ENCODE data around the gene SOCS3.

SOCS3 gene

DNA sequence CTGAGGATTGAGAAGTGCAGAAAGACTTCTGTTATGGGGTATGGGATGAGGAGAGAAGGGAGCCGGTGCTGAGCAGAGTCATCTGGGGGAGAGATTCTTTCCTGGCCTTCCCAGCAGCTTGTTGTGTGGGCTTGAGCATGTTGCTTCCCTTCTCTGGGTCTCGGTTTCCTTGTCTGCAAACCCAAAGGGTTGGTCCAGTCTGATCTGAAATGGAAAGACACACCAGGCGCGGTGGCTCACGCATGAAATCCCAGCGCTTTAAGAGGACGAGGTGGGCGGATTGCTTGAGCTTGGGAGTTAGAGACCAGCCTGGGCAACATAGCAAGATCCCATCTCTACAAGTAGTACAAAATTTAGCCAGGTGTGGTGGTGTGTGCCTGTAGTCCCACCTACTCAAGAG lies 6.0 kb downstream of the SOCS3 start:
- no peak overlapping the region for H3K4me3 ChIP-seq (ENCODE audit: low read depth, low read length)

DNA sequence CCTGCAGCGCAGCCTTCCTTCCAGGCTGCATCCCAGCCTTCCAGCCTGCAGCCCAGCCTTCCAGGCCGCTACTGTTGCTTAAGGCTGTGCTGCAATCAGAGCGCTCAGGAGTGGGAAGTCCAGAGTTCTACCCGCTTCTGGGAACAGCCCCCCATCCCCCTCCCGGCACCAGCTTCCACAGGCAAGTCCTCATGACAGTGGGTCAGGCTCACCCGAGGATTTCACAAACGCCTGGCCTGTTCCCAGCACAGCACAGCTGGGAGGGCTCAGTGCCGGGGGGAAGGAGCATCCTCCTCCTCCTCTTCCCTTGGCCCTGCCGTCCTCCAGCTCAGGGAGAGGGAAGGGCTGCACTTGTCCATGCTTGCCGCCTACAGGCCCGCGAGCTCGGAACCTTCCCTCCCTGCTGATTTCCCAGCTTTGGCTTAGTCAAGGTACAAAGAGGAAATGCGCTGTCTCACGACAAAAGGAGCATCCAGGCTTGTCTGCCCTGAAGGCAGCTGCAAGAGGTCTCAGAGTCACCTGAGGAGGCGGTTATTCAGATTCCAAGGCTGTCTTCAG lies 8.3 kb downstream of the SOCS3 start:
- H3K4me3 ChIP-seq (ENCODE audit: low read depth, low read length): no peak overlapping the region

DNA sequence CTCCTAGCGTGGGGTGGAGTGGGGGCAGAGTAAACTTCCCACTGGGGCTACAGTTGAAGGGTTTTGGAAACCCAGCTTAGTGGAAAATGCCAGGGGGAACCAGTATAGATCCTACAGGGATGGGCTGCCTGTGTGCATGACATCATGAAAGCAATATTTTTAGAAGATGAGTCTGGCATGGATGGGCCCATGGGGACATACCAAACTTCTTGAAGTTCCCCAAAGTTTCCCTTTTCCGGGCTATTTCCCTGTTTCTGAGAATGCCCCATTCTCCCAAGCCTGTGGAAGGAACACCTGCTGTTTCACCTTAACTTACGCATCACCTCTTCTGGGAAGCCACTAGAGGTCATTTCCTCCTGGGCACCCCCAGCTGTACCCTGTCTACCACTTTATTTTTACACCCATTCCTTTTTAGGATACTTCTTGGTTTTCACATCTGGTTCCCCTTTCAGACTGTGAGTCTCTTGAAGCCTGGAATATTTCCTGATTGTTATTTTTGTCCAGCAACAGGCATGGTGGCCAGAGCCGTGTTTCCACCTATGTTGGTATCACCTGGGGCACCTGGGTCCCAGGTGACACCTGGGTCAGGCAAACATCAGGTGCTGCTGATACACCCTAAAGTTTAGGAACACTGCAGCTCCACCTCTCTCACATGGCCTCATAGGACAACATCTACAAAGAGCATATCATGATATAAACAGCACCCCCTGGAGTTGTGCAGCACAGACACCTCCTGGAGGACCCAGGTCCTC lies 9.8 kb downstream of the SOCS3 start:
- H3K4me3 ChIP-seq (ENCODE audit: low read depth, low read length): no peak overlapping the region

DNA sequence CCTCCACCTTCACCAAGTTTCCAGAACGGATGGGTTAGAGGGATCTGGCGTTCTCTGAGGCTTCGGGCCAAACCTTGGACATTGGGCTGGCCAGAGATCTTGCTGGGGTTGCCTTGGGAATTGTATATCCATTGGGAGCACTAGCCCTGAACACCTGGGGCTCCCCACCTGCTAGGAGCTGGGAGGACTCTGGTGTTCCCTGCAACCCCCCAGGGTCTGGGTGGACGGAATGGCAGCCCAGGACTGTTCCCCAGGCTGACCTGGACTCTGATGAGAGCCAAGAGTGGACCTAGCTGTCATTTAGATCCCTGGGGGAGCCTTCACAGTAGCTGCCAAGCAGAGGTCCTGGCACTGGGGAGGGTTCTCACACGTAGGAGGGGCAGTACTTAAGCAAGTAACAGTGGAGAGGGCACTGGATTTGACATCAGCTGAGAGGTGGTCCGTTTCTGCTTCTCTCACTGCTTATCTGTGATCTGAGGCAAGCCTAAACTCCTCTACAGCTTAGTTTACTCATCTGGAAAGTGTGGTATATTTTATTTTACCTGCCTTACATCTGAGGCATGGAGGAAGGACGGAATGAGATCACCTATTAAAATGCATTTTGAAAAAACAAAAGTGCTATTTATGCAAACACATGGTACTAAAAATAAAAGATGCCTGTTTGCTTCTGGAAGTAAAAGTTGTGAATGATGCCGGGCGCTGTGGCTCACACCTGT lies 11.7 kb downstream of the SOCS3 start:
- no peak overlapping the region for H3K4me3 ChIP-seq (ENCODE audit: low read depth, low read length)

DNA sequence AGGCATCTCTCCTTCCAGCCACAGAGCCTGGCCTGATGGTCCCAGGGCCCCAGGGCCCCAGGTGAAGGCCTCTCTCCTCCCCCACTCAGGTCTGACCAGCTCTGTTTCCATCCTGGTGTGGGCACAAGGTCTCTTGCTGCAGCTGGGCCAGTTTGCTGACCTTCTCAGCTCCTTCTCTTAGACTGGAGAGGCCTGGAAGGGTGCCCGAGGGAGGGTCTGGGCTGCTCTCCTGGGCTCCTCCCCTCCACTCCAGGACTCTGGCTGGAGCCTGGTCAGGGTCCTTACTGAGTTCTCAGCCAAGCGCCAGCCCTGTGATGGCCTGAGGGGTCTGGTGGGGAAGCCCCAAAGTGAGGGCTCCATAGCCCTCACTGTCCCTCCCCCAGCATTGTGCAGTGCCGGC lies 12.4 kb downstream of the SOCS3 start:
- H3K4me3 ChIP-seq (ENCODE audit: low read depth, low read length): no peak overlapping the region

DNA sequence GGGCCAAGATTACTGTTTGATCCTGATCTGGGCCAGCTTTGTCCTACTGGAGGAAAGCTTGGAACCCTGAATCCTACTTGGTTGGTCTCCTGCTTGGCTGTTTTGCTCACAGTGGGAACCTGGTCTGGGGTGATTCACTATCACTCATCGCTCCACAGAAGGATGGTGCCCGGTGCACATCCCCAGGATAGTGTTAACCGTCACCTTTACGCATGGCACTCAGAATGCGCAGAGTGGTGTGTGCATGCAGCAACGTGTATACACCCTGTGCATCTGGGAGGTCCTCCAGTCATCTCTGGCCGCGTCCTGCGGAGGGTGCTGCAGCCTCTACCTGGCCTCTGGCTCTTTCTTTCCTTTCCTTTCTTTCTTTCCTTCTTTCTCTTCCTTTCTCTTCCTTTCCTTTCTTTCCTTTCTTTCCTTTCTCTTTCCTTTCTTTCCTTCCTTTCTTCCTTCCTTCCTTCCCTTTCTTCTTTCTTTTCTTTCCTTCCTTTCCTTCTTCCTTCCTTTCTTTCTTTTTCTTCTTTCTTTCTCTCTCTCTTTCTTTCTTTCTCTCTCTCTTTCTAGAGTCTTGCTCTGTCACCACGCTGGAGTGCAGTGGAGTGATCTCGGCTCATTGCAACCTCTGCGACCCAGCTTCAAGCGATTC lies 13.1 kb downstream of the SOCS3 start:
- H3K4me3 ChIP-seq (ENCODE audit: low read depth, low read length): no peak overlapping the region

DNA sequence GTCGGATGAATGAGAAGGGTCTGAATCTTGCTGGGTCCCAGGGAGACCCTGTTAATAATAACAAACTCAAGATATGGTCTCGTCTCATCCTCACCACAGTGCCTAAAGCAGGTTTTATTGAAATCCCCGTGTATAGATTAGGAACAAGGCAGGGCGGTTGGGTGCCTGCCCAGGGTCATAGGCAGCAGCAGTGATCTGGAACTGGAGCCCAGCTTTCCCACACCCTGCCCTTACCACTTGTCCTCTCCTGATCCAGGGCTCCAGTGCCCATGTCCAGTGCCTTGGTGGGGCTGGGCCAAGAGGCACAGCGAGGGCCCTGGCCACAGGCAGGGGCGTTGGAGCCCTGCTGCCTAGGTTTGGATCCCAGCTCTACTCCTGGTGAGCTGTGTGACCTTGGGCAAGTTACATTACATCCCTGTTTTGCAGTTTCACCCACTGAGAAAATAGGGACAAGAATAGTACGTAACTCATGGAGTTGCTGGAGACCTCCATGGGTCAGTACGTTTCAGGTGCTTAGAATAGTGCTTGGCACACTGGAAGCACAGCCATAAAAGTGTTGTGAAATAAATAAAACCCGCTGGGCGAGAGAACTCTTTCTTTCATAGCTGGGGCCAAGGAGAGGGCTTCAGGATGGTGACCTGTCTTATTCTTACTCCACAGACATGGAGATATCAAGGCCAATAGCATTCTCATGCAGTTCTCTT lies 13.9 kb downstream of the SOCS3 start:
- H3K4me3 ChIP-seq (ENCODE audit: low read depth, low read length): no peak overlapping the region

DNA sequence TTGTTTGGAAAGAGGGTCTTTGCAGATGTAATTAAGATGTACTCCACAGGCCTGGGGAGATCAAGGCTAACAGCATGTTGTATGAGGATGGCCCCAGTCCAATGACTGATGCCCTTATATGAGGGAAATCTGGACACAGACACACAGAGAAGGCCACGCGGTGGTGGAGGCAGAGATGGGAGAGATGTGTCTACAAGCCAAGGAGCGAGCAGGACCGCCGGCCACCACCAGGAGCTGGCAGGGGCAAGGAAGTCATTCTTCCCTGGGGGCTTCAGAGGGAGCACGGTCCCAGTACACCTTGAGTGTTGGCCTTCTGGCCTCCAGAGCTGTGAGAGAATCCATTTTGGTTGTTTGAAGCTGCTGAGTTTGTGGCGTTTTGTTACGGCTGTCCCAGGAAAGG lies 14.7 kb downstream of the SOCS3 start:
- no peak overlapping the region for H3K4me3 ChIP-seq (ENCODE audit: low read depth, low read length)

DNA sequence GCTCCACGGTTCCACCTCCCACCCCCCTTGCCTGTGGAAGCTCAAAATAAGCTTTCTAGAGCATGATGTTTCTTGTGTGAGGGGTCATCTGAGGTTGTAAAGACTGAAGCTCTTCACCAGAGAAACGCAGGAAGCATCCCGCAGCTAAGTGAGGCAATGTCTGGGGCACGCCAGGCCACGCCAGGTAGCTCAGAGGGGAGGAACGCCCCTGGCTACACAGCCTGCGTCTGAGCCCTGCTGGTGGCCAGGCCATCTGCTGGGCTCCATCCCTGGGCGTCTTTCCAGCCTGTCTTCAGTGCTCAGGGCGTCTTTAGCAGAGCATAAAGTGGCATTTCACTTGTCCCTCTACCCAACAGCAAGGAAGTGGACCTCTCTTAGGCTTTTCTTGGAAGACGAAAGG lies 15.2 kb downstream of the SOCS3 start:
- H3K4me3 ChIP-seq (ENCODE audit: low read depth, low read length): no peak overlapping the region

DNA sequence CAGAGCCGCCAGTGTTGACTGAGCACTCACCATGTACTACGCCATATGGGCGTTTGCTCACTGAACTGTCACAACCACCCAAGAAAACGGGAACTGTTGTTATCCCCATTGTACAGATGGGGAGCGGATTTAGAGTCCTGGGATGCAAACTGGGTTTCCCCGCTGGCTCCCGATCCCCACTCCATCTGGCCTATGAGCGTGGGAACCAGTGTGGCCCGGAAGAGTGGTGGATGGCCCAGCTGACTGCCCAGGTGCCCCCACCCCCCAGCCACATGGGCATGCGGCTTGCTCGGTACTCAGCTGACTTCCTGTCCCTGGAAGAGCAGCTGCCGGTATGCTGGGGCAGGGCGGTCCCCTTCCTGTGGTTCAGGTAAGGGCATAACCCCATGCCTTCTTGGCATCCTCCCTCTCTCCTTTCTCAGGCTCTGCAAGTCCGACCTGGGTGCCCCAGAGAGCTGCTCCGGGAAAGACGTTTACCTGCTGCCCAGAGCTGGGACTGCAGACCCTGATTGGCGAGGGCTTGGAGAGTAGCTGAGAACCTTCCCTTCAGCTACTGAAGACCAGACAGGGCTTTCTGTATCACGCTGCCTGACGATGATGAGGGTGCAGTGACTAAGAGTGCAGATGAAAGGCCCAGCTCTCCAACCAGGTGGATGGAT lies 16.2 kb downstream of the SOCS3 start:
- H3K4me3 ChIP-seq (ENCODE audit: low read depth, low read length): no peak overlapping the region

DNA sequence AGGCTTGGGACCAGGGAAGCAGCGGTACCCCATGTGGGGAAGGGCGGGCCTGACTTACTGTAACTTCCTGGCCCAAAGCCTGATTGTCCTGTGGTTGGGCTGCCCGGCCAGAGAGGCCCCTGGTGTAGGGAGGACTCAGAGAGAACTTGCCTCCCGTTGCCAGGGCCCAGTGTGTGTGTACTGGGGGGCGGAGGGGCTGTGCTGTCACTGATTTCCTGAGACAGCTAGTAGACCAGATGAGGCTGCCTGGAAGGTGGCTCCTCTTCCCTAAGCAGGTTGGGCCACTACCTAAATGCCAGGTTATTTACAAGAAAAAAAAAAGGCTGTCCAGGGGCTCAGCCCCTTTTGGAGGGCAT lies 16.7 kb downstream of the SOCS3 start:
- H3K4me3 ChIP-seq (ENCODE audit: low read depth, low read length): no peak overlapping the region

DNA sequence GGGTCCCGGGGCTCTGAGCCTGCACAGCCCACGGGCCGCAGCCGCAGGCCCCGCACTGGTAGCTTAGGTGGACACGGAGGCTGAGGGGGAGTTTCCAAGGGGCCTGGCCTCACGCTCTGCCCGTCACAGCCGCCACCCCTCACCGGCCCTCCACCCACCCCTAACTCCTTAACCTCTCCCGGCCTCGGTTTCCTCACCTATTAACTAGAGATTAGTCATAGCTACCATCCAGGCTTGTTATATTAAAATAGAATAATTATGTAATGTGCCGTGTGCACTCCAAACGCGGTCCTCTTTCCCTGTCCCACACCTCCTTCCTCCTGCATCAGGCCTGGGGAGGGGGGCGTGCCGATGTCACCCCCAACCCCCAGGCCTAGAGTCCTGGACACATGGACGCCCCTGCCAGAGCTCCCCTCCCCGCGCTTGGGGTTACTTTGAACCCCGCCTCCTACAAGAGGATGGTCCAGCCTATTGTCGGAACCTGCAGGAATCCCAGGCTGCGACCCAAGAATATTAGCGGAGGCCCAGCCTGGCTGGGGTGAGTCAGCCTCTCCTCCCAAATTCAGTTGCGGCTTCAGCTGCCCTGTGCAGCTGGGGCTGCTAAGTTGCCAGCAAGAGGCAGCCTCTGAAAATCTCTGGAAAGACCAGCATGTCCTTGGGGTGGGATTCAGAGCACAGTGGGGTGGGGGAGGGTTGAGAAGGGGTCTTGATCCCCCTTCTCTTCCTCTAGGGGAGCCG lies 17.3 kb downstream of the SOCS3 start:
- no peak overlapping the region for H3K4me3 ChIP-seq (ENCODE audit: low read depth, low read length)

DNA sequence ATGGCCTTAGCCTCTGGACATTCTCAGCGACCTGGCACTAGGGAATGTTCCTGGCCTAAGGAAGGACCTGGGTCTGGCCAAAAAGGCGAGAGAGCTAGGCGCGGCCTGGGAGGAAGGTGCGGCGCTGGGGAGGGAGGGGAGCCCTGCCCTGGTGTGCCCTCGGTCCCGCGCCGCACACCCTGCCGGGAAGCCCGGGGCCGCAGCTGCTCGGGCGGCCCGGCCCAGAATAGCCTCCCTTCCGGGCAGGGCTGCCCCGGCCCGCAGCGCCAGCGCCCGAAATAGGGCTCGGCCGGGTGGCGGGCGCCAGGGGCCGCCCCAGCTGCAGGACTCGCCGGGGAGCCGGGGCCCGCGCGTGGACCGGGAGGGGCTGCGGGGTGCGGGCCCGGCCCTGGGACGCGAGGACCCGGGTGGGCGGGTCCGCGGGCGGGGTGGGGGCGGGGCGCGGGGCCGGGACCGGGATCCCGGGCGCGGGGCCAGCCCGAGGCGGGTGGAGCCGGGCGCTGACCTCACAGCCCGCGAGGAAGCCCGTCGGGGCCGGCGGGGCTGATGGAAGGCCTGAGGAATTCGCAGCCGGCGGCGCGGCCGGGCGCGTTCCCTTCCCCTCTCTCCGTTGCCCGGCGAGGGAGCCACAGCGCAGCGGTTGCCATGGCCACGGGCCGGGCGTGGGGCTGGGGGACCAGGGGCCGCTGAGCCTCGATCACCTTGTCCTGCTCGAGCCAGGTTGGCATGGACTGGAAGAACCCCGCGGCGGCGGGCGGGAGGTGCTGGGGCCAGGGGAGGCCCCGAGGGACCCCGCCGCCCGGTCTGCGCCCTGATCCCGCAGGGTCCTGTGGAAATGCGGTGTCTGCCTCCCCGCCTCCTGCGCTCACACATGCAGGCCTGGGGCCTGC lies 18.1 kb downstream of the SOCS3 start:
- peak overlapping the region; percentile 24 for H3K4me3 ChIP-seq (ENCODE audit: low read depth, low read length)

DNA sequence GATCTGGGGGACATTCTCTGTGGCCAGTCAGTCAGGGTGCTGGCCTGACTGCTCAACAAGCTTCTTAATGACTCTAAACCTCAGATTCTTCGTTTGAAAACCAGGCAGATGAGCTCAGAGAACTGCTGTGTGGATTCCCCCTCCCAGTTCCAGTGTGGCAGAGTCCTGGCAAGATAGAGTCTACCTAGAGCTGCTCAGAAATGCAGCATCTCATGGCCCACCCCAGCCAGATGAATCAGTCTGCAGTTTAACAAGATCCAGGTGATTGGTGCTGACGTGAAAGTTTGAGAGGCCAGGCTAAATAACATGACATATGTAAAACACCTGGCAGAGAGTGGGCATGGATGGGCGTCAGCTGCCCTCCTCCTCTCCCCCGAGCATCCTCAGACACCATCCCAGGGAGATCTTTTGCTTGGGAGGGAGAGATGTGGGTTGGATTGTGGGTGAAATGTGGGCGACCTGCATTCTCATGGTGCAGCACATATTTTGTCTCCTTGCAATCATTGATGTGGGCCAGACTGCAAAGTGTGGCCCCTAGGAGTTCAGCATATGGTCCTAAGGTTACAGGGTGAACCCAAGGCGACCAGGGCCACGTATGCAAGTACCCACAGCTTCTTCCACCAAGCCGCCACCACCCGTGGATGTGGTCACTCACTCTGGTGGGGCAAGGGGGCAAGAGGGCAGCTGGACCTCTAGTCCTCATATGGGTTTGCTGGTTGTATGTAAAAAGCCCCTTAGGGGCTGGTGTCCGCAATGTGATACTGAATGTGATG lies 19.5 kb downstream of the SOCS3 start:
- no peak overlapping the region for H3K4me3 ChIP-seq (ENCODE audit: low read depth, low read length)

DNA sequence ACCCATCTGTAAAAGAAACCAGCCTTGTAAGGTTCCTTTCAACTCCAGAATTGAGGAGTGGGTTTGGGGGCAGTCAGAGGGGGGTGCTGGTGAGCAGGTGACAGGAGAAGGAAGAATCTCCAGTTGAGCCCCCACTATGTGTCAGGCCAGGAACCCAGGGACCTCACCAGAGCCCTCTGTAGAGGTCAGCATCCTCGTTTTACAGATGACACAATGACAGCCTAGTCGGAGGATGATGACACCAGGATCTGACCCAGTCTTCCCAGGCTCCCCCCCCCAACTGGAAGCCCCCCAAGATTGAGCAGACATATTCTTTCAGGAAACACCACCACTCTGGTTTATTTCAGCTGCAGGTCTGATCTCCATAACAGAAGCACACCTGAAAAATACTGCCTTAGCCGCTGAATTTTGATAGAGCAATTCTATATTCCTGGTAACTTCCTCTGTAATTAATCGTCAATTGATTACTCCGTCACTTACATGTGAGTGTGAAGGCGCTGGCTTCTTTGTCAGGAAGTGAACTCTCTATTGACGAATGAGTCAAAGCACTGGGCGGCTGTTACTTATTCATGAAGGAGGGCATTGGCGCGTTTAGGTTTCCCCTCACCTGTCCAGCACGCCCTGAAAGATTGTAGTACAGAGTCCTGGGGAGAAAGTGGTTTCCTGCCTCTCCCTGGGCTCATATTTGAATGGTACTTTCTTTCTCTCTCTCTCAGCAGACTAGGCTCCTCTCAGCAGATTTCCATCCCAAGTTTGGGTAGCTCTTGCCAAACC lies 21.2 kb downstream of the SOCS3 start:
- no peak overlapping the region for H3K4me3 ChIP-seq (ENCODE audit: low read depth, low read length)

DNA sequence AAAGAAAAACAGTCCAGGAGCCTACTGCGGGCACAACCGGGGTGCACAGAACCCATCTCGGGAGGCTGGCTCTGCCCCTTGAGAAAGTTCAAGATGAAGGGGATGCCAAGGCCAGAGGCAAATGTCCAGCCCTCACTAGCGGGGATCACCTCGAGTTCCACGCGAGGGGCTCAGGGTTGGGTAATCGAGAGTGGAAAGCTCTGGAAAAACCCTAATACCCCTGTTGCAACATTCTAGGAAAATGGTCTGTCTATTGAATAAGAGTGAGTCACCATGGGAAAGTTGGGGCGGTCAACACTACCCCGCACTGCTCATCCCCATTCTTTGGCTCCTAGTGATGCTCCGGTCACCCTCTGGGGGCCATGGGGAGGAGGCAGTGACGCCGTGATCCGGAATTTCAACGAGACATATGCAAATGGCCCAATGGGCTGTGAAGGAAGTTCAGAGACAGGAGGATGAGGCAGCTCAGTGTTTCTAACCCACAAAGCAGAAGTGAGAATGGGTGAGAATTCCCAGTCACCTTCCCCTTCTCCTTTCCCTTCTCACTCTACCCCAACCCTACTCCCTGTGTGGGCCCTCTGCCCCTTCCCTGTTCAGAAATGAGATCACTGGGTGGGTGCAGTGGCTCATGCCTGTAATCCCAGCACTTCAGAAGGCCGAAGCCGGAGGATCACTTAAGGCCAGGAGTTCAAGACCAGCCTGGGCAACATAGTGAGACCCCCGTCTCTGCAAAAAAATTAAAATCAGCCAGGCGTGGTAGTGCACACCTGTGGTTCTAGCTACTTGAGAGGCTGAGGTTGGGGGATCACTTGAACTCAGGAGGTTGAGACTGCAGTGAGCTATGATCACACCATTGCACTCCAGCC lies 22.4 kb downstream of the SOCS3 start:
- no peak overlapping the region for H3K4me3 ChIP-seq (ENCODE audit: low read depth, low read length)

DNA sequence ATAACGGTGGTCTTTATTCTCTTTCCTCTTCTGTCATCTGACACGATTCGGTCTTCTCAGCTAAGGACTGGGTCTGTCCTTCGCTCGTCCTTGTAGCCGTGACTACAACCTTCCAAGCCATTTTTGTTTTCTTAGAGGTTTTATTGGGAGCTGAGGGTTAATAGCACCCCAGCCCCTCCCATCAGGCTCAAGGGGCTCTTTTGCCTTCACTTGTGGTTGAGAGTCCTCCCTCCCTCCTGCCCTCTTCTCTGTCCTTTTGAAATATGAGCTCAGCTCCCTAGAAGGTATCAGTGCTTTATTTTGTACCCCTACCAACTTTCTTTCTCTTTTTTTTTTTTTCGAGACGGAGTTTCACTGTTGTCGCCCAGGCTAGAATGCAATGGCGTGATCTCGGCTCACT lies 24.7 kb downstream of the SOCS3 start:
- no peak overlapping the region for H3K4me3 ChIP-seq (ENCODE audit: low read depth, low read length)

Data from iPS-11a (cell line).